GM21576 (cell line): ENCODE results near the gene ARHGEF12.

ENCODE experiments used
- ATAC-seq: cut with Tn5 transposase; IDR thresholded peaks from one replicate; pipeline ENCODE4 v1.9.1; 2021; ENCODE audit warnings: mild to moderate bottlenecking, moderate library complexity; ENCODE audit not compliant: unreplicated experiment

The ARHGEF12 gene

DNA sequence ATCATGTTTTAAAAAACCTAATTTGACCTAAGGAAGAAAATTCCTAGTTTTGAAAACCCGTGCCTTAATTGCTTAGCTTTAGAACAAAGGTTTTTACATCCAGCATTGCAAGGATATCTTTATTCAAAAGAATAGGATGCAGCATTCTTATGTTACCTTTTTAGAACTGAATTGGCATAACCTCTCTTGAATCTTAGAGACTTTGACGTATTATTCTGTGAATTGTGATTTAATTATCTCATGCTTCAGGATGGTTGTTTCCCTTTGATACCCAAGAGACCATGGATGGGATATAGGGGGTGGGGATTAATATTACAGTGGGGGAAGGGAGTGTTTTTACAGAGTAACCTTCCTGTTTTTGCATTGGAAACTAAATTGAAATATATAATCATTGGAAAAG is 49.4 kb downstream of the ARHGEF12 start:
- ATAC-seq: no peak

DNA sequence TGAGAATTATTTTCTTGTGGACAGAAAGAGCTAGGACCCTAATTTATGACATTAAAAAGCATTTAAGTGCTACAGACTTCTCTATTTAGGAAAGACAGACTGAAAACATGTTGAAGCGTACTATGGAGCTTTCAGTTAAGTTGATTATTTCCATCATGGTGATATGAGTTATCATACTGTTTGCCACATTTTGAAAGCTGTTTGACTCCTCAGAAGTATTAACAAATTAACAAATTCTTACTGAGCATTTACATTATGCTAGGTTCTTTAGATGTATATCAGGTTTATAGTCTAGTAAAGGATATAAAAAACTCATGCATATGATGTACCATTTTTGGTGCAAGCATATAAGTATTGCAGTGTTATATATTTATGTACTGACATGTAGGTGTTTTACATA is 50.1 kb downstream of the ARHGEF12 start:
- ATAC-seq: no peak

DNA sequence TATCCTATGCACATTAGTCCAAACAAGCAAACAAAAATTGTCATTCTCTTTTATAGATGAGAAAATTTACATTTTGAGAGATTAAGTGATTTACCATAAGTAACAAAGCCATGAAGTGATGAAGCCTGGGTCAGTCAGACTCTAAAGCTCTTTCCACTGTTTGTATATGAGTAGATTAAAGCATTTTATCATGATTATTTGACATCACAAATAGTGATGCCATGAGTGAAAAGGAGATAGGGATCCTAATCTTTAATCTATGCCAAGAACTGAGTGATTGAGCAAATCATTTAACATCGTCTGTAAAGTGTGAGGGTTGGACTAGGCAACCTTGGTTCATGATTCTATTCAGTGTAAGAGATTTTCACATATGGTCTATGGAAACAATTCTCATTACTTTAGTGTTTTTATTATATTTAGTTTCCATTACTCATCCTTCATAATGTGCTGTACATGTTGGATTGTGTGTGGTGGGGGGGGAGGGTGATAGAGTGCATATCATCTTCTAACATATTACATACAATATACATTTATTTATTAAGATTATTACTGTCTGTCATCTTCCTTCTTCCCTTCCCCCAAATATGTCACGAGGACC is 50.7 kb downstream of the ARHGEF12 start:
- no peak for ATAC-seq

DNA sequence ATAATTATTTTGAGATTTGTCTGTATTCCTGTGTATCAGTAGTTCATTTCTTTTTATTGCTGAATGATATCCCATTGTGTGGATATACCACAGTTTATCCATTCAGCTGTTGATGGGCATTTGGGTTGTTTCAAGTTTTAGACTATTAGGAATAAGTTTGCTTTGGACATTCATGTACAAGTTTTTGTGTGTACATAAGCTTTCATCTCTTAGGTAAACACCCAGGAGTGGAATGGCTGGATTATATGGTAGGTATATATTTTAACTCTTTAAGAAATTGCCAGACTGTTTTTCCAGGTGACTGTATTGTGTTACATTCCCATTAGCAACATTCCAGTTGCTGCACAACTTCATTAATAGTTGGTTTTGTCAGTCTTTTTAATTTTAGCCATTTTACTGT is 52.0 kb downstream of the ARHGEF12 start:
- ATAC-seq: no peak

DNA sequence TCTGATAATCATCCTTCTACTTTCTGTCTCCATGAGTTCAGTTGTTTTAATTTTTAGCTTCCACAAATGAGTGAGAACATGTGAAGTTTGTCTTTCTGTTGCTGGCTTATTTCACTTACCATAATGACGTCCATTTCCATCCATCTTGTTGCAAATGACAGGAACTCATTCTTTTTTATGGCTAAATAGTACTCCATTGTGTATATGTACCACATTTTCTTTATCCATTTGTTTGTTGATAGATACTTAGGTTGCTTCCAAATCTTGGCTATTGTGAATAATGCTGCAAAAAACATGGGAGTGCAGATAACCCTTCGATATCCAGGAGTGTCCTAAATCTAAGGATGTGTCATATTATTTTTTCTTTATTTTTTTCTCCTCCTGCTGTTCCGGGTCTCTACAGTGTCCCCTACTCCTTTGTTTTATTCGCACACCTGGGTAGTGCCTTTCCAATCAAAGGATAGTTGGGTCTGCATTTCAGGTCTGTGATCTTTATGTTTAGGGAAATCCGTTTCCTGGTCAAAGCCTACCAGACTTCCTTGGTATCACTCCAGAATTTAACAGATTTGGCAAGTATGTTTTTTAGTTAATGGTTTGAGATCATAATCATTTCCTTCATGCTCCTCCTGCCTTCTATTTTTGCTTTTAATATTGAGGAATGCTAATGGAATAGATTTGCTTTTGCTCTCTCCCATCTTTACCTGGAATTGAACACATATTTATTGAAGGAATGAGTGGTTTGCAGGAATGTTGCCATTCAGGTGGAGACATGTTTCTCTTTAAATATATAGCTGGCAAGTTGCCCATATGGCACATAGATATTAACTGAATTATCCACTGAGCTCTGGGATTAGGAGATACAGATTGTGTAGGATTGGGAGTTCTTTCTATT is 53.7 kb downstream of the ARHGEF12 start:
- ATAC-seq: no peak

DNA sequence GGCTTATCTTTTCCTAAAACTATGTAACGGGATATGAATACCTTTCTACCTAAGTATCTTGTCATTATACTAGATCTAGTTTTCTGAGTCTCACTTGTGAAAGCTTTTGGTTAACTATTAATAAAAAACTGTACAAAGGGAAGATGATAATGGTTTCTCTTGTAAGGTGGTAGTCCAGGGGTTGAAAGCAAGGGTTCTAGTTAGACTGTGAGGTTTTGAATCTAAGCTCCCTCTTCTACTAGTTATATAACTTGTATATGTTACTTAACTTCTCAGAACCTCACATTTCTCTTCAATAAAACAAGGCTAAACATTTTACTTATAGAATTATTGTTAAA is 54.3 kb downstream of the ARHGEF12 start:
- no peak for ATAC-seq

DNA sequence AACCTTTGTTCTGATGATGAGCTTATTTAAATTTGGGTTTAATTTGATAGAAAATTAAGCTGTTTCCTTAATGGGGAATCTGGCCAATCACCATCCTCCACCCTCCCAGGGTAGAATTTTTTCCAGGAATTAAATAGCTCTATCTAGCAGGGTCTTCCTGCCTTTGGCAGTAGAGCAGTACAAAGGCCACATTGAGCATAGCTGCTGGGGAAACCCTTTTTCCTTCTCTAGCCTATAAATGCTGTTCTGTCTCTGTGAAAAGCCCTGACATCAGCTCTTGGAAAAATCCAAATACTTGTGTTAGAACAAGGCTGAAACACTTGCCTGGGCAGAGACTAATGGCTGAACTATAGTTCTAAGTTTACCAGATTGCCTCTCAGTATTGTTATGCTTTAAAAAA is 55.1 kb downstream of the ARHGEF12 start:
- no peak for ATAC-seq

DNA sequence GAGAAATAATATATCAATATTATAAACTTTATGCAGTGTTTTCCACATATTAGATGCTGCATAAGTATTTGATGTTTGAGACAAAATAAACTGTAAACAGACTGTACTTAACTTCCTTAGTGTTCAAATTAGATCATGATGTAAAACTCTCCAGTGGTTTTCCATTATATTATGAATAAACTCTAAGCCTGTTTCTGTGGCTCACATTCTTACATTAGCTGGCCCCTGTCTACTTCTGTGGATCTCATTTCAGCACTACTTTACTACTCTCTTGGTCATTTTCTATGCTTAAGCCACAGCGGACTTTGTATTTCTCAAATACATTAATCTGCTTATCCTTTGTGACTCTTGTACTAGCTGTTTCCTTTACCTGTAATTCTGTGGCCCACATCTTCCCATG is 55.6 kb downstream of the ARHGEF12 start:
- no peak for ATAC-seq

DNA sequence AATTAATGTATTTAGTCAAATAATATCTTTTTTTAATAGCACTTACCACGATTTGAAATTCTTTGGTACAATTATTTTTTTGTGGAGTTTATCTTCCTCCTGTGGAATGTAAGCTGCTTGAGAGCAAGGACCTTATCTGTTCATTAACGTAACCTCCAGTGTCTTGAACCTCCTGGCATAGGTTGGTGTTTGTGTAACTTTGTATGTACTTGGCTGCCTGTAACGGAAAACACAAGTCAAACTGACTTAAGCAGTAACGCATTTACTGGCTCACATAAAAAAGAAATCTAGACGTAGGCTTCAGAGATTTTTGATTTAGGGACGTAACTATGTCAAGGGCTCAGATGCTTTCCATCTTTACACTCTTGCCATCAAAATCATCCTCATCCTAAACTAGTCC is 56.1 kb downstream of the ARHGEF12 start:
- no peak for ATAC-seq

DNA sequence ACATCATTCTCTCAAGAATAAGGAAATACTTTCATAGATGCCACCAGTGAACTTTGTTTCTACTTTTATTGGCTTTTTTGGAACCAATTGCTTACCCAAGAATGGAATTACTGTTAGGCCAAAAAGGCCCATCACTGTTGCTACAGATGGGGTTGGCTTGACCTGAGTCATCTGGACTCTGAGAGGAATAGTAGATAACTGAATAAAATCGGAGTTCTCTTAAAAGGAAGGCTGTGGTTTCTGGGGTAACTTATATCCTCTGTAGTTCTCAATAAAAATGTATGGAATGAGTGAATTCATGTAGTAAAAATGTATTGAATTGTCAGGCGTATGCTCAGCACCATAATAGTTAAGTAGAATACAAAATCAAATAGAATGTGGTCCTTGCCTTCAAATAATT is 56.6 kb downstream of the ARHGEF12 start:
- no peak for ATAC-seq

DNA sequence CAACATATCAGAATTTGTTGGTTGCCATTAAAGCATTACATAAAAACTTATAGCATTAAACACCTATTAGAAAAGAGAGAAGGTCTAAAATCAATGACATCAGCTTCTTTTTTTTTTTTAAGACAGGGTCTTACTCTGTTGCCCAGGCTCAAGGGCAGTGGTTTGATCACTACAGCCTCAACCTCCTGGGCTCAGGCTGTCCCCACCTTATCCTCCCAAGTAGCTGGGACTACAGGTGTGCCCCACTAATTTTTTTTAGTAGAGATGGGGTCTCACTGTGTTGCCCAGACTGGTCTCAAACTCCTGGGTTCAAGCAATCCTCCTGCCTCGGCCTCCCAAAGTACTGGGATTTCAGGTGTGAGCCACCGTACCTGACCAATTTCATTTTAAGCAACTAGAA is 57.9 kb downstream of the ARHGEF12 start:
- ATAC-seq: no peak

DNA sequence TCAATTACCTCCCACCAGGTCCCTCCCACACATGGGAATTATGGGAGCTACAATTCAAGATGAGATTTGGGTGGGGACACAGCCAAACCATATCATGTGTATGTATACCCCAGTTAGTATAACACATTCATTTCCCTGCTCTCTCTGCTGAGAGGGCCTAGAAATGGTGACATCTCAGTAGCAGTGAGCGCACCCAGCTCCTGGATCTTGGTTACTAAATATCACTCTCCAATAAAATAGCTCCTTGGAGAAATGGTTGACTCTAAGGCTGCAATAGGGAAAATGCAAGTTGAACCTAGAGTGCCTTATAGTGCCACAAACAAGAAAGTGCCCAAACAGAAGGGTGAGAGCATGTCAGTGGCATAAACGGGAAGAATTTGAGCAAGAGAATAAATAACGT is 59.6 kb downstream of the ARHGEF12 start:
- ATAC-seq: no peak

DNA sequence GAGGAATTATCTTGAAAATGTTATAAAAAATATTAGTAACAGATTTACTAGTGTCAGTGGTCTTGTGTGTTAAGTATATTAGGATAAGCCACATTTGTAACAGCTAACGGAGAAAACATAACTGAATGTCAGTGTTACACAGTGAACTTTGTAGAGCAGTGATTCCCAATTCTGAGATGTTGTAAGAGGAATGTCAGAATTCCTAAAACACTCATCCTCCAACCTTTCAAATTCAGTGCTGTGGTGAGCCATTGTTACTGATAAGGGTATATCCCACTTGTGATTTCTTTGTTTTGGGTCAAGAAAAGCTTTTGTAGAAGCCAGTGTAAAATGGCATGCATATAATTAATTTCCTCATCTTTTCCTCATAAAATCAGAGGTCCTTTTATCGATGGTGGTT is 61.9 kb downstream of the ARHGEF12 start:
- ATAC-seq: no peak

DNA sequence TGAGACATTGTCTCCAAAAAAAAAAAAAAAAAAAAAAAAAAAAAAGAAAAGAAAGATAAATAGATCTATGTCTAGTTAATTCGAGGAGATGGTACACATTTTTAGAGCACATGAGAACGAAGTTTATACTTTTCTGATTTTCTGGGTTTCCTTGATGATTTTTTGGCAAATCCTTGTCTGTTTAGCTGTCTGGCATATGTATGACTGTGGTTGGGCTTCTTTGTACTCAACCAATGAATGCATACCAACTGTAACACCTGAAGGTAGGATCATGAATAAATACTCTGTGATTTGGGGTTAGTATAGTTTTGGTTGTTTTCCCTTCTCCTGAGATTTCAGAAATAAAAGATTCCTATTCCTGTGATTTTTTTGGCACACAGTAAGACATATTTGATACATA is 63.1 kb downstream of the ARHGEF12 start:
- ATAC-seq: no peak

DNA sequence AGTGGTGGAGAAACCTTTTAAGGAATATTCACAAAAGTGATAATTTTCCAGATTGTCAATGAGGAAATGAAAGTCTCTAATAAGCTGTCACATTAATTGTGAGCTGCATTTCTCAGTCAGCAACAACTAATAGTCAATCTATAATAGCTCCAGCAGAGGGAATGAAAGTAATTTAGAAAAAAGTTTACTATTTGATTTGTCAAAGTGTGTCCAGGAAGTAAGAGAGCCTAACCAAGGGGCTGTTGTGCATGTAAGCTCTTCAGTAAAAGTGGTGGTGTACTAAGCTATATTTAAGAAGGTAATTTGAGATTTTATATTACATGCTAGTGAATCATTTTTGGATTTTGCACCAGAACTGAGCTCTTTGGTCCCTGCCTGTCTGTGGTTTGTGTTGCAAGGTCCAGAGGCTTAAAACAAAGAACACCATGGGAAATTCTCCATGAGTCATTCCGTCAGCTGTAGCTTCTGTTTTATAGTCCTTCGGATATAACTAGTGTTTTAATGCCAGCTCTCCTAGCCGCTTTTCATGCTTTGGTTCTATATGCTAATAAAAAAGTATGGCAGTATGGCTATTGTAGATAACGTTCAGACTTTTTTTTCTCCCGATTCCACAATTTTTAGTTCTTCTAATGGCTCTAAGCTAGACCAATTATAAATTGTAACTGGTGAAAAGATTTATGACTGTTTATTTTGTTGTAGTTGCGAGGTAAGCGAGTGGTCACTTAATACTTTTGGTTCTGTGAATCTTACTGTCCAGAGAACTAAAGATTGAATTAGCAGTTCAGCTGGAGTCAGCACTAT is 64.6 kb downstream of the ARHGEF12 start:
- ATAC-seq: no peak

DNA sequence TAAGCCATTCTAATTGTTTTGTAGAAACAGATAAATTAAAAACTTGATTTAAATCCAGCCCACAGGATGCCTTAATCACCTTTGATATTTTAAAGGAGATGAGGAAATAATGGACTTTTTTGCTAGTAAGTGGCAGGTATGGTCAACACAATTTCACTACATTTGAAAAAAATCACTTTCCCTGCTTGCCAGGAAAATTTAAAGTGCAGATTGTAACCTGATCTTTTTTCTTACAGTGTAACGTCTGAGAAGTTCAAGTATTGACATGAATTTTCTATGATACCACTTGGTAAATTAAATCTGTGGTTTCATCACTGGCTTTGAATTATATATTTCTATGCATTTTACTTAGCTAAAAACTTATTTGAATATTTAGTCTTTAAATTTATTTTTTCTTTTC is 65.3 kb downstream of the ARHGEF12 start:
- ATAC-seq: no peak

DNA sequence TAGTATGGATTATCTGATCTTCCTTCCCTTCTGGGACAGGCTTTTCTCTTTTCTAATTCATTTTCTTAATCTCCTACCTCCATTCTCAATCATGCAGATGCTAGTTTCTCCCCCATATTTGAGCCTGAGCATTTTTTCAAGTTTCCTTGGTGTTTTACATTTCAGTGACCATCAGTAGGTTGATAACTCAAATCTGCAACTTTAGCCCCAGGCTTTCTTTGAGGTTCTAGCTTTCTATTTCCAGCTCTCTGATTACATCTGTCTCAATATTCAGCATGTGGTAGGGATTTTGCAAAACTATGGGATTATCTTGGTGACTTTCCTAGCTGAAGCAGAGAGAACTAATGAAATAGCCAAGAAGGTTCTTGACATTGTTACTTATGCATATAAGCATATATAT is 67.8 kb downstream of the ARHGEF12 start:
- ATAC-seq: no peak

DNA sequence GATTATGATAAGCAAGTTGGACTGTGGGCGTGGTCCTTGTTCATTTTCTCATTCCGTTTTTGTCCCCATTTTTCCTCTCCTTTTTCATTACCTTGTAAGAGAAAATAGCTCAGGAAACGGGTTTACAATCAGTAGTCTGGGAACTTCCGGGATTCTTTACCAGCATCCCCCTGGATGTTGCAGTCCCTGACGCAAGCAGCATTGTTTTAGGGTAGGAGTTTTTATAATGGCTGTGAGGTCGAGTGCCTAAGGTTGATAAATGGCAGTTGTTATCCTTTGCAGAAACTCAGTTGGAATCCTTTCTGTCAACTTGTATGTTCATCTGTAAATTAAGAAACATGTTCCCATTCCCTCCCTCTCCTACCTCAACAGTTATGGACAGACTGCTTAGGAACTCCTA is 68.3 kb downstream of the ARHGEF12 start:
- no peak for ATAC-seq

DNA sequence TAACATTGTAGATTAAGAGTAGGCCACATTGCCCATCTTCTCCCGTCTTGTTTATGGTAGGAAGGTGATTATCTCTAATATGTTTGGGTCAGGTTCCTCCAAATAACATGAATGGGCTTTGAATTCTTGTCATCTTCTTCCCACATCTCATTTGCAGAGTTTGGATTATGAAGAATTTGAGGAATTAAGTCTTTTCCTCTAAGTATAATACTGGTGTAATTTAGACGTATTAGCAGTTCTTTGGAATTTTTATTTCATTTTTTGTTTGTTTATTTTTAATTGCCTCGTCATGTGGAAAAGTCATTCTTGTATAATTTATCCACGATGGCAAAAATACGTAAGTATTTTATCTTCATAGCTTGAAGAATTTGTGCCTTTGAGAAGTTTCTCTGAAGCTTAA is 73.4 kb downstream of the ARHGEF12 start:
- no peak for ATAC-seq

DNA sequence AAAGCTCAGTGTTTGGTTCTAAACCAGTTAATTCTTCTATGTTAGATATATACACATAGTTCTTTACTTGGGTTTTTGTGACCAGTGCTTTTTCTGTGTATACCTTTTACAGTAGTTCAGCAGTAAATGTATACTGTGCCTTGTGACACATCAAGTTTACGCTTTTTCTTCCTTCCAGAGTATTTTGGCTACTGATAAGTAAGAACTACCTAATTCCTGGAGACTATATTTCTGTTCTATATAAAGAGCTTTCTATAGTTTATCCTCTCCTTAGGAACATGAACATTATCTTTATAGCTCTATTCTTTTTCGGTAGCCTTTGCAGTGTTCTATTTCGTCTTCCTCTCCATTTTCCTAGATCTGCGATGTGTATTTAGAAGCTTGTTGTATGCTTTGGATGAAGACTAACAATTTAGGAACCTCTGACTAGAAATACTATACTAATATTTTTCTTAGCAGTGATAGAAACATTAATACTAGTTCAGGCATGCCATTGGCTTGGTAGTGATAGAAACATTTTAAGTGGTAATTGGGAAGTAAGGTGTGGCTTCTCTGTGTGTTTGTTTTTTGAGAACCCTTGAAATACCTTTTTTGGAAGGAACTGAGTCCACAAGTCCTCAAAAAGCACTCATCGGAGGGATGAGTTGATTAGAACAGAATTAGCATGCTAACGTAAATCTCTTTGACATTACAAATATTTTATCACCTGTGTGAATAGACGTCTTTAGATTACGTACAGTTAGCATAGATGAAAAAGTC is 74.6 kb downstream of the ARHGEF12 start:
- ATAC-seq: no peak

DNA sequence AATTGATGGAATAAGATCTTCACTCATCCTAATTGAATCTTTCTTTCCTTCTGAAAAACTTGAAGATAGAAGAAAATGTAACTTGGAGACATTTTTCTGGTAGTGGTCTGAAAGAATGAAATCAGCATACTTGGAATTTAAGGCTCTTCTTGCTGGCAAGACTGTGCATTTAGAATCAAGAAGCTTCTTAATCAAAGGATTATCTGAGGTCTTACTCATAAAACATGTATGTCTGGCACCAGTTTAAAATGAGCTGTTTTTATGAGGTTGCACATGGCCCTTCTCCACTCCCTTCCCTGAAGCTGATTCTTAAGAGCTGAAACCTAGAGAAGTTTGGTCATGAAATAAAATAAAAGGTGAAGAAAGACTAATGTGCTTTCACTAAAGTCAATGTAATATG is 77.3 kb downstream of the ARHGEF12 start:
- ATAC-seq: no peak
